ENCODE data around the gene TINCR. TPM values are rescaled to one million over a fixed set of nuclear protein-coding genes. Genes with fewer than 3 reads are reported as not detected.

Gene TINCR
- total RNA-seq, 4 donors from 2014 or later = 0.35 to 0.64 (median 0.44) TPM

- H3K9me3 ChIP-seq = peaks cover 0 to 17% (median 0%) of the 10 kb centered on the region in 3 donors
- H3K4me3 ChIP-seq = no peak overlapping the region
- H3K27ac ChIP-seq = no peak overlapping the region
- no peak for ATAC-seq
- no peaks in the 10 kb centered on the region for H3K4me1 ChIP-seq
- peaks cover 57% of the 10 kb centered on the region for H3K27me3 ChIP-seq
- TF ChIP-seq EP300 (IDR thresholded peaks at IDR 0.05) (no peak), POLR2A (IDR thresholded peaks at IDR 0.05) (no peak), POLR2AphosphoS5 (IDR thresholded peaks at IDR 0.05) (no peak)
- TF ChIP-seq, protein P1, sequence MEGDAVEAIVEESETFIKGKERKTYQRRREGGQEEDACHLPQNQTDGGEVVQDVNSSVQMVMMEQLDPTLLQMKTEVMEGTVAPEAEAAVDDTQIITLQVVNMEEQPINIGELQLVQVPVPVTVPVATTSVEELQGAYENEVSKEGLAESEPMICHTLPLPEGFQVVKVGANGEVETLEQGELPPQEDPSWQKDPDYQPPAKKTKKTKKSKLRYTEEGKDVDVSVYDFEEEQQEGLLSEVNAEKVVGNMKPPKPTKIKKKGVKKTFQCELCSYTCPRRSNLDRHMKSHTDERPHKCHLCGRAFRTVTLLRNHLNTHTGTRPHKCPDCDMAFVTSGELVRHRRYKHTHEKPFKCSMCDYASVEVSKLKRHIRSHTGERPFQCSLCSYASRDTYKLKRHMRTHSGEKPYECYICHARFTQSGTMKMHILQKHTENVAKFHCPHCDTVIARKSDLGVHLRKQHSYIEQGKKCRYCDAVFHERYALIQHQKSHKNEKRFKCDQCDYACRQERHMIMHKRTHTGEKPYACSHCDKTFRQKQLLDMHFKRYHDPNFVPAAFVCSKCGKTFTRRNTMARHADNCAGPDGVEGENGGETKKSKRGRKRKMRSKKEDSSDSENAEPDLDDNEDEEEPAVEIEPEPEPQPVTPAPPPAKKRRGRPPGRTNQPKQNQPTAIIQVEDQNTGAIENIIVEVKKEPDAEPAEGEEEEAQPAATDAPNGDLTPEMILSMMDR (IDR thresholded peaks at IDR 0.05) = no peak
- no peaks in the 10 kb centered on the region for H3K36me3 ChIP-seq
- 72 to 74% methylated on average over 2 to 4 of the region's 6 CpGs for WGBS, 2 donors (ENCODE audit: low coverage in 1 of 2)
These were observed 6.2 kb downstream of the TINCR start for GRCh38 chr19:5561559-5561958.

- Histone ChIP-seq H3K36me3 (no peaks in the 10 kb centered on the region), H3K4me1 (no peaks in the 10 kb centered on the region), H3K9me3 (peaks cover 0 to 17% (median 0%) of the 10 kb centered on the region in 3 donors), H3K27ac (no peak overlapping the region), H3K27me3 (peaks cover 43% of the 10 kb centered on the region), H3K4me3 (no peak overlapping the region)
- WGBS, 2 donors (ENCODE audit: low coverage in 1 of 2) = 35% methylated on average over 13 of the region's 19 CpGs; no CpG with 5 or more reads in 1 of the 2 donors
- TF ChIP-seq POLR2A (IDR thresholded peaks at IDR 0.05) = no peak
- TF ChIP-seq, protein P1 (IDR thresholded peaks at IDR 0.05) = no peak
- ATAC-seq = no peak
These were observed 7.6 kb downstream of the TINCR start for GRCh38 chr19:5560156-5560555.

DNA sequence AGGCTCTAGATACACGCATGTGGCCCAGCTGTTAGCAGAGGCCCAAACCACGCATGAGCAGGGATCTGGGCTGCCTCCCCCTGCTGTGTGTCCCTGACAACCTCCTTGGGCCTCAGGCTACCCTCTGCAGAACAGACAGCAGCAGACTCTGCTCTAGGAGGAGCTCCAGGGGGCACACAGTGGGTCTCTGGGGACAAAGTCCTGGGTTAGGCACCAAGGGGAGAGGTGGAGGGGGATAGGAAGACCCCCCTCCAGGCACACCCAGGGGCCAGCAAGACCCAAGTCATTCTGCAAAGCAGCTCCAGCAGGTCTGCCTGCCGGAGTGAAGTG, 8.0 kb downstream of the TINCR start:
- ATAC-seq = no peak
- H3K27me3 ChIP-seq = peaks cover 40% of the 10 kb centered on the region
- TF ChIP-seq EP300 (IDR thresholded peaks at IDR 0.05) = no peak
- no peak for TF ChIP-seq POLR2AphosphoS5 (IDR thresholded peaks at IDR 0.05)
- TF ChIP-seq, protein P1 (IDR thresholded peaks at IDR 0.05) = no peak
- TF ChIP-seq POLR2A (IDR thresholded peaks at IDR 0.05) = no peak
- 67% methylated on average over 1 of the region's 3 CpGs; no CpG with 5 or more reads in 1 of the 2 donors for WGBS, 2 donors (ENCODE audit: low coverage in 1 of 2)
- no peaks in the 10 kb centered on the region for H3K4me1 ChIP-seq
- H3K27ac ChIP-seq = no peak overlapping the region
- H3K9me3 ChIP-seq = peaks cover 0 to 17% (median 0%) of the 10 kb centered on the region in 3 donors
- H3K36me3 ChIP-seq = no peaks in the 10 kb centered on the region
- no peak overlapping the region for H3K4me3 ChIP-seq

DNA sequence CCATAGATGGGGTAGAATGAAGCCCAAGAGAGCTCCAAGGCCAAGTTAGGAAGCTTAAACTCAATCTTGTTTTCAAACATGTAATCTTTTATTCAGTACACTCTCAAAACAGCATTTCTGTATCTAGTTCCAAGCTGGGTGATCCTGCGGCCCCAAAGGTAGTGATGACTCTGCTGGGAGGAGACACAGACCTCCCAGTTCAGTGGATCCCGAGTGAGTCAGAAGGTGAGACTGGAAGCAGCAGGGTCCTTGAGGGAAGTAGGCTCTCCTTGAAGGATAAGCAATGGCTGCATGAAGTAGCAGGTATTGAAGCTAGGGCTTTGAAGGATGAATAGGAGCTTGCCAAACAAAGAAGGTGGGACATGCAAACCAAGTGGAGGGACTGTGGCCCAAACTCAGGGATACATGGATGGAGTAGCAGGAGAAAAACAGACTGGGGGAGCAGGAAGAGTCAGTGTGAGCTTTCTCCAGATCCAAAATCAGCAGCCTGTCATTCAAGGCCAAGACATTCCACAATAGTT, 9.6 kb downstream of the TINCR start:
- Histone ChIP-seq H3K4me1 (no peaks in the 10 kb centered on the region), H3K27me3 (peaks cover 33% of the 10 kb centered on the region), H3K4me3 (no peak overlapping the region), H3K27ac (no peak overlapping the region), H3K36me3 (no peaks in the 10 kb centered on the region), H3K9me3 (peaks cover 0 to 17% (median 0%) of the 10 kb centered on the region in 3 donors)
- no peak for ATAC-seq
- WGBS, 2 donors (ENCODE audit: low coverage in 1 of 2) = 92 to 93% methylated on average over 2 of the region's 2 CpGs
- TF ChIP-seq, protein P1 (IDR thresholded peaks at IDR 0.05) = no peak
- TF ChIP-seq POLR2AphosphoS5 (IDR thresholded peaks at IDR 0.05) (no peak), EP300 (IDR thresholded peaks at IDR 0.05) (no peak)

DNA sequence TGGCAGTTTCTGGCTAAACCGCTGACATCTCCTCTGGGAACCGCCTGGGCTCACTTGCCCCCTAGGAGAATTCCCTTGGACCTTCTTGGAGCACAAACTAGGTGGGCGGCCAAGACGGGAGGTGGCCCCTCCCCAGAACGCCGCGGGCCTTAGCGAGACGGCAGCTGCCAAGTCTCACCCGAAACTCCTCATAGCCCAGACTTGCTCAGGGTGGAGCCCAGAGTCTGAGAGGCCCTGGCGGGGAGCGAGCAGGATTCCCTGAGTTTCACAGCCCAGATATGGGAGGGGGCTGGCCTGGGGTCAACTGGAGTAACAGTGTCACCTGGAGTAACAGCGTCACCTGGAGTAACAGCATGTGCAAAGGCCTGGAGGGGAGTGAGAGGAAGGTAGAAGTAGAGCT, 10.1 kb downstream of the TINCR start:
- no peak for TF ChIP-seq EP300 (IDR thresholded peaks at IDR 0.05)
- TF ChIP-seq POLR2A (IDR thresholded peaks at IDR 0.05) = no peak
- TF ChIP-seq, protein P1 (IDR thresholded peaks at IDR 0.05) = no peak
- no peak for TF ChIP-seq POLR2AphosphoS5 (IDR thresholded peaks at IDR 0.05)
- Histone ChIP-seq H3K36me3 (no peaks in the 10 kb centered on the region), H3K9me3 (peaks cover 0 to 17% (median 0%) of the 10 kb centered on the region in 3 donors), H3K27me3 (peaks cover 29% of the 10 kb centered on the region), H3K4me1 (no peaks in the 10 kb centered on the region), H3K27ac (no peak overlapping the region), H3K4me3 (no peak overlapping the region)
- 67 to 100% methylated on average over 1 of the region's 13 CpGs for WGBS, 2 donors (ENCODE audit: low coverage in 1 of 2)
- ATAC-seq = no peak

All from gastroesophageal sphincter (tissue), 4 donors.